Stimulated activated CD4-positive, alpha-beta T cell treated with anti-CD3 and anti-CD28 coated beads, Interleukin-1b, Interleukin-23, amount 100 ng/mL, for 1 hour (primary cell): ENCODE data around the gene ITIH4.

Source experiments
- DNase-seq, 2 donors: peaks; one replicate each; pipeline ENCODE4 v3.0.0-alpha.2; 2020; ENCODE audit warnings: low read depth in 2 of 2

The ITIH4 gene

GRCh38 chr3:52831500-52832301 is 1.2 kb upstream of the ITIH4 start:
- DNase-seq: no peak

- DNase-seq: no peak
These were observed 487 bp downstream of the ITIH4 start for GRCh38 chr3:52829906-52830463.

GRCh38 chr3:52829482-52829881 is 990 bp downstream of the ITIH4 start:
- DNase-seq: no peak

- no peak for DNase-seq
These were observed 2.6 kb downstream of the ITIH4 start for GRCh38 chr3:52827866-52828376.

GRCh38 chr3:52827441-52827840 is 3.0 kb downstream of the ITIH4 start:
- no peak for DNase-seq

GRCh38 chr3:52824037-52824436 is 6.4 kb downstream of the ITIH4 start:
- DNase-seq: no peak

GRCh38 chr3:52822363-52822762 is 8.1 kb downstream of the ITIH4 start:
- no peak for DNase-seq

GRCh38 chr3:52820736-52821135 is 9.7 kb downstream of the ITIH4 start:
- no peak for DNase-seq

GRCh38 chr3:52819936-52820335 is 10.5 kb downstream of the ITIH4 start:
- no peak for DNase-seq

GRCh38 chr3:52817860-52818259 is 12.6 kb downstream of the ITIH4 start:
- DNase-seq: no peak

GRCh38 chr3:52817221-52817620 is 13.3 kb downstream of the ITIH4 start:
- no peak for DNase-seq

- DNase-seq: no peak
These were observed 13.8 kb downstream of the ITIH4 start for GRCh38 chr3:52816654-52817053.

- no peak for DNase-seq
These were observed 14.3 kb downstream of the ITIH4 start for GRCh38 chr3:52816199-52816598.

GRCh38 chr3:52813810-52814209 is 16.7 kb downstream of the ITIH4 start:
- DNase-seq: no peak

- no peak for DNase-seq
These were observed 18.9 kb downstream of the ITIH4 start for GRCh38 chr3:52811452-52812011.

GRCh38 chr3:52810923-52811322 is 19.5 kb downstream of the ITIH4 start:
- DNase-seq: no peak

- DNase-seq: no peak
These were observed 20.7 kb downstream of the ITIH4 start for GRCh38 chr3:52809662-52810377.

GRCh38 chr3:52809149-52809548 is 21.3 kb downstream of the ITIH4 start:
- no peak for DNase-seq

GRCh38 chr3:52805270-52806039 is 25.0 kb downstream of the ITIH4 start:
- no peak for DNase-seq

- no peak for DNase-seq
These were observed 28.6 kb downstream of the ITIH4 start for GRCh38 chr3:52801839-52802238.

- DNase-seq: no peak
These were observed 30.4 kb downstream of the ITIH4 start for GRCh38 chr3:52800079-52800478.
